OCI-LY7 (cell line): Measurements from ENCODE around the gene ADGRF4.

Source experiments
- CTCF ChIP-seq: fragments of 200-600 bp; sonication (generic); conservative IDR thresholded peaks from 2 replicates; pipeline ENCODE4 v1.5.1; 2014; ENCODE audit warnings: mild to moderate bottlenecking, antibody characterized with exemption, low read length, moderate library complexity, mixed read lengths
- EZH2phosphoT487 ChIP-seq: fragments of 200-600 bp; sonication (generic); IDR thresholded peaks from 2 replicates; pipeline ENCODE4 v1.6.1; 2018; ENCODE audit warnings: low read depth, borderline replicate concordance, mild to moderate bottlenecking, mixed run types, antibody characterized with exemption, low read length, moderate library complexity, mixed read lengths

- TF ChIP-seq CTCF (peak; percentile 79), EZH2phosphoT487 (no peak)
Measured at GRCh38 chr6:47733879-47734558, 35.6 kb downstream of the ADGRF4 start.
